K562 (cell line): ENCODE data around the gene TANK. TPM values are rescaled to one million over a fixed set of nuclear protein-coding genes. Genes with fewer than 3 reads are reported as not detected.
A peak's percentile ranks its signal among the peaks of the same experiment; 100 is the strongest.

Experiments used
- FOXK2 ChIP-seq, 2 experiments: fragments of 450-650 bp; IDR thresholded peaks in 1 of 2; conservative IDR thresholded peaks in 1 of 2; 2 replicates each; pipeline ENCODE4 v1.6.1; 2016; ENCODE audit warnings: low read depth in 2 of 2, mild to moderate bottlenecking in 1 of 2
- GABPA ChIP-seq: fragments of 200-800 bp; sonication (Bioruptor generic); conservative IDR thresholded peaks from 2 replicates; pipeline ENCODE4 v1.6.1; 2016; ENCODE audit warnings: low read depth, missing genetic modification characterization, missing compliant biosample characterization
- NRF1 ChIP-seq, 2 experiments: fragments of 450-650 bp; IDR thresholded peaks in 1 of 2; conservative IDR thresholded peaks in 1 of 2; 2 replicates each; pipeline ENCODE4 v1.6.1; 2014; ENCODE audit warnings: mild to moderate bottlenecking in 2 of 2
- PTBP1 ChIP-seq: fragments of 200-400 bp; formaldehyde crosslinking; IDR thresholded peaks from 2 replicates; pipeline ENCODE4 v1.6.1; 2017; ENCODE audit warnings: low read depth, low read length
- ZNF561 ChIP-seq: fragments of 450-650 bp; formaldehyde crosslinking; conservative IDR thresholded peaks from 2 replicates; pipeline ENCODE4 v1.4.0; 2020; ENCODE audit warnings: mild to moderate bottlenecking, moderate library complexity
- ZNF75A ChIP-seq: fragments of 450-650 bp; formaldehyde crosslinking; IDR thresholded peaks from 2 replicates; pipeline ENCODE4 v1.4.0; 2020; ENCODE audit warnings: mild to moderate bottlenecking
- polyA plus RNA-seq, 8 experiments: library from polyadenylated mRNA; depleted of rRNA in 4 of 8; stranded (reverse) in 5 of 8; unstranded in 3 of 8; fragments of >200 nt; fragmentation: Nextera tagmentation in 2 of 8; fragmentation: Illumina TruSeq in 1 of 8; extraction: Ambion mirVana in 2 of 8; extraction: Trizol in 1 of 8; gene quantifications; 2 replicates each; pipeline versions ENCODE4 v1.2.1 to v1.2.3, GENCODE V29; 2011 to 2014; ENCODE audit warnings: inconsistent platforms in 1 of 8, missing spikeins in 1 of 8
- total RNA-seq, 7 experiments: library from RNA; depleted of rRNA in 6 of 7; stranded (reverse); fragments of >200 nt in 6 of 7; fragmentation: Illumina TruSeq in 2 of 7; extraction: Trizol in 2 of 7; gene quantifications; 2 replicates each; pipeline versions ENCODE4 v1.2.1 to v1.2.3, GENCODE V29; 2011 to 2021; ENCODE audit warnings: low replicate concordance in 1 of 7
- TF ChIP-seq, protein P1 (sequence below), 2 experiments: IDR thresholded peaks in 1 of 2; conservative IDR thresholded peaks in 1 of 2; 2 replicates each; pipeline ENCODE4 v1.6.1; 2016; ENCODE audit warnings: low read depth in 2 of 2, mild to moderate bottlenecking in 1 of 2, missing compliant biosample characterization in 1 of 2, missing genetic modification characterization in 1 of 2, moderate library complexity in 1 of 2
- TF ChIP-seq, protein P2 (sequence below): fragments of 450-650 bp; formaldehyde crosslinking; IDR thresholded peaks from 2 replicates; pipeline ENCODE4 v1.4.0; 2022; ENCODE audit warnings: mild to moderate bottlenecking, moderate library complexity
- TF ChIP-seq, protein P3 (sequence below): fragments of 200-600 bp; sonication (generic); IDR thresholded peaks from one replicate; pipeline ENCODE4 v1.6.1; 2012; ENCODE audit warnings: mild to moderate bottlenecking, low read depth, low read length, inconsistent platforms

Gene TANK
- total and polyA plus RNA-seq, 9 of the 15 experiments (the other 6 are each of a cell fraction or from before 2014, with no cell fraction given) = 43.0 to 91.5 (median 54.4) TPM

DNA sequence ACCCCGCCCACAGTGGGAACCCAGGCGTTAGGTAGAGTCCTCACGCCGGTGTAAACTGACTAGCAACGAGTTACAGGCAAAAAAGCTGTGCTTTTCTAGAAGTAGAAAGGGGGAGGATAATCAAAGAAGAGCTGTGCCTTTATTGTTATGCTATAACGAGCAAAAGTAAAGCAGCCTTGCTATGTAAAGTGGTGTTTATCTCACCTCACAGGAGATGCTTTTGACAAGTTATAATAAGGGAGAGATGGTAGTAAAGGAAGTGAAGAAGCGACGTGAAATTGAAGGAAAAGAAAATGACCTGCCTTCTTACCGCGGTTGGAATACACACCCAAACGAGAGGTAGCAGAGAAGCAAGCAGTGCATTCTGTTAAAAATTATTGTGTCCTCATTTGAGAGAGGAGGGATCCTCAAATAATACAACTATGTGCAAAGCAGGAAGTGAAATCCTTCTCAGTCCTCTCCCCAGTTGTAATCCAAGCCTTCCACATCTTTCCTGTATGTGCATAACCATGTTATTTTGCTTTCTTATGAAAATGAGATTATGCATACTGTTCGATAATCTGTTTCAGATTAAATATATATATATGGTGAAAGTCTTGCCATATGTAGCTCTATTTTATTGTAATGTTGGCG, 962 bp downstream of the TANK start (continued):
- TF ChIP-seq, protein P1, sequence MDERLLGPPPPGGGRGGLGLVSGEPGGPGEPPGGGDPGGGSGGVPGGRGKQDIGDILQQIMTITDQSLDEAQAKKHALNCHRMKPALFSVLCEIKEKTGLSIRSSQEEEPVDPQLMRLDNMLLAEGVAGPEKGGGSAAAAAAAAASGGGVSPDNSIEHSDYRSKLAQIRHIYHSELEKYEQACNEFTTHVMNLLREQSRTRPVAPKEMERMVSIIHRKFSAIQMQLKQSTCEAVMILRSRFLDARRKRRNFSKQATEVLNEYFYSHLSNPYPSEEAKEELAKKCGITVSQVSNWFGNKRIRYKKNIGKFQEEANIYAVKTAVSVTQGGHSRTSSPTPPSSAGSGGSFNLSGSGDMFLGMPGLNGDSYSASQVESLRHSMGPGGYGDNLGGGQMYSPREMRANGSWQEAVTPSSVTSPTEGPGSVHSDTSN (CRISPR knock-in tag; IDR thresholded peaks at IDR 0.05; ENCODE audit: low read depth) = no peak
- TF ChIP-seq, protein P1 (tag; conservative IDR thresholded peaks at IDR 0.05; ENCODE audit: low read depth) = no peak
- TF ChIP-seq ZNF561 (no peak), ZNF75A (no peak), FOXK2 (conservative IDR thresholded peaks at IDR 0.05 in 1 of 2, IDR thresholded peaks at IDR 0.05 in 1 of 2; ENCODE audit: low read depth in 2 of 2) (no peak; a peak in 1 of 4 replicates), NRF1 (conservative IDR thresholded peaks at IDR 0.05 in 1 of 2, IDR thresholded peaks at IDR 0.05 in 1 of 2) (no peak), GABPA (tag) (no peak), PTBP1 (no peak)
- TF ChIP-seq, protein P2, sequence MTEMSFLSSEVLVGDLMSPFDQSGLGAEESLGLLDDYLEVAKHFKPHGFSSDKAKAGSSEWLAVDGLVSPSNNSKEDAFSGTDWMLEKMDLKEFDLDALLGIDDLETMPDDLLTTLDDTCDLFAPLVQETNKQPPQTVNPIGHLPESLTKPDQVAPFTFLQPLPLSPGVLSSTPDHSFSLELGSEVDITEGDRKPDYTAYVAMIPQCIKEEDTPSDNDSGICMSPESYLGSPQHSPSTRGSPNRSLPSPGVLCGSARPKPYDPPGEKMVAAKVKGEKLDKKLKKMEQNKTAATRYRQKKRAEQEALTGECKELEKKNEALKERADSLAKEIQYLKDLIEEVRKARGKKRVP (CRISPR knock-in tag) = 0 out of 2 replicates have a peak, but pooled peaks have one; percentile 58
- TF ChIP-seq, protein P3, sequence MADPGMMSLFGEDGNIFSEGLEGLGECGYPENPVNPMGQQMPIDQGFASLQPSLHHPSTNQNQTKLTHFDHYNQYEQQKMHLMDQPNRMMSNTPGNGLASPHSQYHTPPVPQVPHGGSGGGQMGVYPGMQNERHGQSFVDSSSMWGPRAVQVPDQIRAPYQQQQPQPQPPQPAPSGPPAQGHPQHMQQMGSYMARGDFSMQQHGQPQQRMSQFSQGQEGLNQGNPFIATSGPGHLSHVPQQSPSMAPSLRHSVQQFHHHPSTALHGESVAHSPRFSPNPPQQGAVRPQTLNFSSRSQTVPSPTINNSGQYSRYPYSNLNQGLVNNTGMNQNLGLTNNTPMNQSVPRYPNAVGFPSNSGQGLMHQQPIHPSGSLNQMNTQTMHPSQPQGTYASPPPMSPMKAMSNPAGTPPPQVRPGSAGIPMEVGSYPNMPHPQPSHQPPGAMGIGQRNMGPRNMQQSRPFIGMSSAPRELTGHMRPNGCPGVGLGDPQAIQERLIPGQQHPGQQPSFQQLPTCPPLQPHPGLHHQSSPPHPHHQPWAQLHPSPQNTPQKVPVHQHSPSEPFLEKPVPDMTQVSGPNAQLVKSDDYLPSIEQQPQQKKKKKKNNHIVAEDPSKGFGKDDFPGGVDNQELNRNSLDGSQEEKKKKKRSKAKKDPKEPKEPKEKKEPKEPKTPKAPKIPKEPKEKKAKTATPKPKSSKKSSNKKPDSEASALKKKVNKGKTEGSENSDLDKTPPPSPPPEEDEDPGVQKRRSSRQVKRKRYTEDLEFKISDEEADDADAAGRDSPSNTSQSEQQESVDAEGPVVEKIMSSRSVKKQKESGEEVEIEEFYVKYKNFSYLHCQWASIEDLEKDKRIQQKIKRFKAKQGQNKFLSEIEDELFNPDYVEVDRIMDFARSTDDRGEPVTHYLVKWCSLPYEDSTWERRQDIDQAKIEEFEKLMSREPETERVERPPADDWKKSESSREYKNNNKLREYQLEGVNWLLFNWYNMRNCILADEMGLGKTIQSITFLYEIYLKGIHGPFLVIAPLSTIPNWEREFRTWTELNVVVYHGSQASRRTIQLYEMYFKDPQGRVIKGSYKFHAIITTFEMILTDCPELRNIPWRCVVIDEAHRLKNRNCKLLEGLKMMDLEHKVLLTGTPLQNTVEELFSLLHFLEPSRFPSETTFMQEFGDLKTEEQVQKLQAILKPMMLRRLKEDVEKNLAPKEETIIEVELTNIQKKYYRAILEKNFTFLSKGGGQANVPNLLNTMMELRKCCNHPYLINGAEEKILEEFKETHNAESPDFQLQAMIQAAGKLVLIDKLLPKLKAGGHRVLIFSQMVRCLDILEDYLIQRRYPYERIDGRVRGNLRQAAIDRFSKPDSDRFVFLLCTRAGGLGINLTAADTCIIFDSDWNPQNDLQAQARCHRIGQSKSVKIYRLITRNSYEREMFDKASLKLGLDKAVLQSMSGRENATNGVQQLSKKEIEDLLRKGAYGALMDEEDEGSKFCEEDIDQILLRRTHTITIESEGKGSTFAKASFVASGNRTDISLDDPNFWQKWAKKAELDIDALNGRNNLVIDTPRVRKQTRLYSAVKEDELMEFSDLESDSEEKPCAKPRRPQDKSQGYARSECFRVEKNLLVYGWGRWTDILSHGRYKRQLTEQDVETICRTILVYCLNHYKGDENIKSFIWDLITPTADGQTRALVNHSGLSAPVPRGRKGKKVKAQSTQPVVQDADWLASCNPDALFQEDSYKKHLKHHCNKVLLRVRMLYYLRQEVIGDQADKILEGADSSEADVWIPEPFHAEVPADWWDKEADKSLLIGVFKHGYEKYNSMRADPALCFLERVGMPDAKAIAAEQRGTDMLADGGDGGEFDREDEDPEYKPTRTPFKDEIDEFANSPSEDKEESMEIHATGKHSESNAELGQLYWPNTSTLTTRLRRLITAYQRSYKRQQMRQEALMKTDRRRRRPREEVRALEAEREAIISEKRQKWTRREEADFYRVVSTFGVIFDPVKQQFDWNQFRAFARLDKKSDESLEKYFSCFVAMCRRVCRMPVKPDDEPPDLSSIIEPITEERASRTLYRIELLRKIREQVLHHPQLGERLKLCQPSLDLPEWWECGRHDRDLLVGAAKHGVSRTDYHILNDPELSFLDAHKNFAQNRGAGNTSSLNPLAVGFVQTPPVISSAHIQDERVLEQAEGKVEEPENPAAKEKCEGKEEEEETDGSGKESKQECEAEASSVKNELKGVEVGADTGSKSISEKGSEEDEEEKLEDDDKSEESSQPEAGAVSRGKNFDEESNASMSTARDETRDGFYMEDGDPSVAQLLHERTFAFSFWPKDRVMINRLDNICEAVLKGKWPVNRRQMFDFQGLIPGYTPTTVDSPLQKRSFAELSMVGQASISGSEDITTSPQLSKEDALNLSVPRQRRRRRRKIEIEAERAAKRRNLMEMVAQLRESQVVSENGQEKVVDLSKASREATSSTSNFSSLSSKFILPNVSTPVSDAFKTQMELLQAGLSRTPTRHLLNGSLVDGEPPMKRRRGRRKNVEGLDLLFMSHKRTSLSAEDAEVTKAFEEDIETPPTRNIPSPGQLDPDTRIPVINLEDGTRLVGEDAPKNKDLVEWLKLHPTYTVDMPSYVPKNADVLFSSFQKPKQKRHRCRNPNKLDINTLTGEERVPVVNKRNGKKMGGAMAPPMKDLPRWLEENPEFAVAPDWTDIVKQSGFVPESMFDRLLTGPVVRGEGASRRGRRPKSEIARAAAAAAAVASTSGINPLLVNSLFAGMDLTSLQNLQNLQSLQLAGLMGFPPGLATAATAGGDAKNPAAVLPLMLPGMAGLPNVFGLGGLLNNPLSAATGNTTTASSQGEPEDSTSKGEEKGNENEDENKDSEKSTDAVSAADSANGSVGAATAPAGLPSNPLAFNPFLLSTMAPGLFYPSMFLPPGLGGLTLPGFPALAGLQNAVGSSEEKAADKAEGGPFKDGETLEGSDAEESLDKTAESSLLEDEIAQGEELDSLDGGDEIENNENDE = no peak
